Ramos (cell line): Measurements from ENCODE around the gene GBGT1.

ENCODE experiments used
- in situ Hi-C: fragments of 300-500 bp; cut with MboI; formaldehyde crosslinking; loops from one replicate; pipeline ENCODE4 v1.14.3; 2022; ENCODE audit warnings: low sequenced_read_pairs; ENCODE audit not compliant: unreplicated experiment

GBGT1 gene

DNA sequence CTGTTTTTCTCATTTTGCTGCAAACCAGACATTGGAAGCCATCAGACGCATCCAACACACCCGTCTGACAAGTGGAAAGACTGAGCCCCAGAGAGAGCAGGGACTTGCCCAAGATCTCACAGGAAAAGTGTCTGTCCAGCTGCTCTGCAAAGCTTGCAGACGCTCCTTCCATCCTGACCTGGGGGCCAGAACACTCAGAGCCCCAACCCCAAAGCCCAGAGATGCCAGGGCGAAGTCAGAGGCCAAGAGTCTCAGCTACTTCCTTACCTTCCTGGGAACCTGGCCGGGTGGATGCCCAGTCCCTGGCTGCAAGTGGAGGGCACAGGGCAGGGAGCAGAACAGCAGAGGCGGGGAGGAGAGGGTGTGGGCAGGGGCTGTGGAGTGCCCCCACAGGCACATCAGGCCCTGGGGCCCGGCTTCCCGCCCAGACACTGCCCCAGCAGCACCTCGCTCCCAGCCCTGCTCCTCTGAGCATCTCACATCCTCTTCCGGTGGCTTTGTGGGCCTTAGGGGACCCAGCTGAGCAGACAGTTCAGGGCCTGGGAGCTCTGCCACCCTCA is 32.9 kb downstream of the GBGT1 start:
- in situ Hi-C loops, result no loop called here

DNA sequence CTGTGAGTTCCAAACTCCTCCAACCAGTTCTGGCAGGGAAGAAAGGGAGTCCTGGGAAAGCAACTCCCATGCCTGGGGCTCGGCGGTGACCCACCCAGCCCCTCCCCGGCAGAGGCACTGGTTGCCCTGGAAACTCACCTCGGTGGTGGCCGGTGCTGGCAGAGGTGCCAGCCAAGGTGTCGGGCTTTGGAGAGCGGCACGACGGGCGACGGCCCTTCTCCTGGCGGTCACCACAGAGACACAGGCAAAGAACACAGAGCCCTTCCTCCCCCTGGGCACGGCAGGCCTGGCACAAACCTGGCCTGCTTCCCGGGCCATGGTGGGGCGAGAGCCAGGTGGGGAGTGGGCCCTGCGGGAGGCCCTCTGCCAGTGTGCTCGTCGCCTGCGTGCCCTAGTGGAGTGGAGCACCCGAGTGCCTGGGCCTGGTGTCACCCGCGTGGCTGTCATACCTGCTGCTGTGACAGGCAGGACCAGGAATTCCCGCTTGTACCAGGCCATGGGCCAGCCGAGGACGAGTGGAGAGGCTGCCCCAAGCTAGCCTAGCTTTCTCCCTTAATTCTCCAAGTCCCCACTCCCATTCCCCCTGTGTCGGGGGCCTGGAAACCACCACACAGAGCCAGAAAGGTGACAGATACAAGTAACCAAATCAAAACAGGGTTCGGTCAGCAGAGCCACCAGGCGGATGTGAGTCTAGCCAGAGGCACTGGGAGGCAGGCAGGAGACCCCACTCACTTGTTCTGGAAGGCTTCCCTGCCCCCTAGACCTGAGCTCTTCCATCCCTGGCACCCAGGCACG is 34.5 kb downstream of the GBGT1 start:
- in situ Hi-C loops, result no loop called here

DNA sequence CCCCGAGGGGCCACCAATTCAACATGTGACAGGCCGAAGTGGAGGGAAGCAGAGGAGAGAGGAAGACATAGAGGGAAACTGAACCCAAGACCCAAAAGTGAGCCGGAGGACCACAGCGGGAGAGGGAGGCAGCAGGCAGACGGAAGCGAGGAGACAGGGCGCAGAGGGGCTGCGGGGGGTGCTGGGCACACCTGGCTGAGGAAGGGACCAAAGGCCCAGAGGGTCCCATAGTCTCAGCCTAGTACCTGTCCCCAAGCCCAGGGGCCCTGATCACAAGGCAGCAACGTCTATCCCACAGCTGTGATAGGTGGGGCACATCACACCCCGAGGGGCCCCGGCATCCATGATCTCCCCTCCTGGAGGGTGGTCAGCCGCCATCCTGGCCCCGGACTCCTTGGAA is 35.6 kb downstream of the GBGT1 start:
- in situ Hi-C loops, result no loop called here

DNA sequence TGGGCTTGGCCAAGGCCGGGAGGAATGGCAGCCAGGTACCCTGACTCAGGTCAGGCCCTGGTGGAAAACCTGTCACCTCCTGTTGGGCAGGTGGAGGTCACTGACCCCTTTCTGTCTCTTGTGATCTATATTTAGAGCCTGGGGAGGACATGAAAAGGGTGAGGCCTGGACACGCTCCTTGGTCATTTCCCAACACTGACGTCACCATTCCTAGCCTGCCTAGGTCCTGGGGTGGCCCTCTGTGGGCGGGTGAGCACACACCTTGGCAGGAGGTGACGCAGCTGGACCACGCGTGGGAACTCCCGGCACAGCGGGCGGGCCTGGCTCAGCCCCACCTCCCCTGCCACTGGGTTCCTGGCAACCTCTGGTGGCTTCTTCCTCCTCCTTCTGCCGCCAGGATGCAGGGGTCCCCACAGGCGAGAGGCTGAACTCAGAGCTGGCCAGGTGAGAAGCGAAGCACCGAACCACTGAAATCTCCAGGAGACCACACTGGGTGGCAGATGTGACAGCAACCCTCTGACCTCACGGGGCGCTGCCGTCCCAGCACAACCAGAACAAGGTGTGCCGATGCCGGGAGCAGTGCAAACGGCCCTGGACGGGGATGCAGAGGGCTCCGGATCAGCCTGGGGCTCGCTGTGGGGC is 36.3 kb downstream of the GBGT1 start:
- in situ Hi-C loops, result no loop called here

DNA sequence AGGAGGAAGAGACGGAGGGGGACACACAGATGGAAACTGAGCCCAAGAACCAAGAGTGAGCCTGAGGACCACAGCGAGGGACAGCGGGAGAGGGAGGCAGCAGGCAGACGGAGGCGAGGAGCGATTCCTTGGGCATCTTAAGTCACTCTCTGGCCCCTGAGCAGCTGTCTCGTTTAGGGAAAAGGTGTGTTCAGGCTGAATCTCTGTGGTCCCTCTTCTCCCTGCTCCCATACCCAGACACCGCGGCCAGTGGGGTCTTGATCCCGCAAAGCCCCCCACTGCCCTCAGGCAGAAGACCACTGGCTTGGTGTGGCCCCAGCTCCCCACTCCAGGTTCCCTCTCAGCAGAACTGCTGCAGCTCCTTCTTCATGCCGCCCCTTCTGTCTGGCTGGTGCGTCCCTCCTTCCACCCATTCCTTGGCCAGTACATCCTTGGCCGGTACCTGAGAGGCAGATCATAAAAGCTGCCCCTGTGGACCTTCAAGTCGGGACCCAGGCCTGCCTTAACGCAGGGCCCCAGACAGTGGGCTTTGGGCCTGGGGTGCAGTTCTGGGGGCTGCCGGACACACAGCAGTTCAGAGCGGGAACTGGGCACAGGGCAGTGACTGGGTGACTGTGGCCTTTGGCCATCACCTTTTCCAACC is 36.9 kb downstream of the GBGT1 start:
- in situ Hi-C loops, result no loop called here

DNA sequence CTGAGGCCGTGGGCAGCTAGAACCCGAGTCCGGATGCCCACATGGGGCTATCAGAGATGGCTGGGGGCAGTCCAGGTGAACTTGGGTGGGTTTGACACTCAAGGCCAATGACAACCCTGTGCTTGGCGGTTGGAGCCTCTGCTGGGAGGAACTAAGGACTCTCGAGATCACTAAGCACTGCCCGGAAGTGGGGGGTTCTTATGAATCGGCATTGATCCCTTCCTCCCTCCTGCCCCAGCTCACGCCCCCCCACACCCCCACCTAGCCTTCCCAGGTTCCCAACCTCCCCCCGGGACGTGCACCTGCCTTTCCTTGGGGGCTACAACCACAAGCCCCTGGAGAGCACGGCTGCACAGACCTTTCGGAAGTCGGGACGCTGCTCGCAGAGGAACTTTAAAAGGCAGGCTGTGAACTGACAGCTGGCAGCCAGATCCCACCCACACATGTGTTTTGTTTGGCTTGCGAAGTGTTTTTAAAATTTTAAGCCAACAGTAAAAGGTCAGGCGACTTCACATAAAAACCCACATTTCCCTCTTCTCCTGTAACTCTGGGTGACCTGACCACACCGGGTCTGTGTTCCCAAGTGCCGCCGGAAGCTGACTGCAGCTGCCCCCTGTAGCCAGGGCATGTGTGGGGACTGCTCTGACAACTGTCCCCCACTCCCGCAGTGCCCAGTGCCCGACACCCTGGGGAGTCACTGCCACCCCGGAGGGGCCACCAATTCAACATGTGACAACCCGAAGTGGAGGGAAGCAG is 37.6 kb downstream of the GBGT1 start:
- in situ Hi-C loops, result no loop called here

DNA sequence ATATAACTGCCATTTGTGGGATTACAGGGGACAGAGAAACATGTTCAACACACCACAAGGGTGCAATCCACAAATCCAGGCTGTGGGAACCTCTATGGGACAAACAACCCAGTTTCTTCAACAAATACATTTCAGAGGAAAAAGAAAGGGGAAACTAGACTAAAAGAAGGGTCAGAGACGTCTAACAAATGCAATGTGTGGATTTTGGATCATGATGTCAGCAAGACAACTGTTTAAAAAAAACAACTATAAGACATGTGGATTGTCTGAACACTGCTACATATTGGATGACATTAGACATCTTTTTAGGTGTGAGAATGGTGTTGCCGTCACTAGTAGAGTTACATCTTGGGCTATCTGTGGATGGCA is 38.8 kb downstream of the GBGT1 start:
- in situ Hi-C loops, result no loop called here

DNA sequence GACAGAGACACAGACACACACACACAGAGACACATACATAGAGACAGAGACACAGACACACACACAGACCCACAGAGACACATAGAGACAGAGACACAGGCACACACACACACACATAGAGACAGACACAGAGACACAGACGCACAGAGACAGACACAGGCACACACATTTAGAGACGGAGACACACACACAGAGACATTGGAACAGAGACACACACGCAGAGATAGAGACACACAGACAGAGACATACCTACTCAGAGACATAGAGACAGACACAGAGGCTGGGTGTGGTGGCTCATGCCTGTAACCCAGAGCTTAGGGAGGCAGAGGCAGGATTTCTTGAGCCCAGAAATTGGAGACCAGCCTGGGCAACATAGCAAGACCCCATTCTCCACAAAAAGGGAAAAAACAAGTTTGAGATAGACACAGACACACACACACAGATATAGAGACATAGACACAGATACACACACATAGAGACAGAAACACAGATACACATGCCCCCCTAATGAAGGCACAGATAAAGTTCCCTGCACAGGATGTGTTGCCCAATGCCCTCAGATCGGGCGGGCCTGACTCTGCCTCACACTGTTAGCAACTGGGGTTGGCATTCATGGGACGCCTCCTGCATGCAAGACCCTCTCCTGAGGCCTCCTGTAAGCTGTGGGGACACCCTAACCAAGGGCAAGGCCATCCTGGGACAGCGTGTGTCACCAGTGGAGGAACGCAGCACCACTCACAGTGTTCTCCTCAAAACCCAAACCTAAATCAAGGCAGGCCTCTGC is 39.4 kb downstream of the GBGT1 start:
- in situ Hi-C loops, result no loop called here

DNA sequence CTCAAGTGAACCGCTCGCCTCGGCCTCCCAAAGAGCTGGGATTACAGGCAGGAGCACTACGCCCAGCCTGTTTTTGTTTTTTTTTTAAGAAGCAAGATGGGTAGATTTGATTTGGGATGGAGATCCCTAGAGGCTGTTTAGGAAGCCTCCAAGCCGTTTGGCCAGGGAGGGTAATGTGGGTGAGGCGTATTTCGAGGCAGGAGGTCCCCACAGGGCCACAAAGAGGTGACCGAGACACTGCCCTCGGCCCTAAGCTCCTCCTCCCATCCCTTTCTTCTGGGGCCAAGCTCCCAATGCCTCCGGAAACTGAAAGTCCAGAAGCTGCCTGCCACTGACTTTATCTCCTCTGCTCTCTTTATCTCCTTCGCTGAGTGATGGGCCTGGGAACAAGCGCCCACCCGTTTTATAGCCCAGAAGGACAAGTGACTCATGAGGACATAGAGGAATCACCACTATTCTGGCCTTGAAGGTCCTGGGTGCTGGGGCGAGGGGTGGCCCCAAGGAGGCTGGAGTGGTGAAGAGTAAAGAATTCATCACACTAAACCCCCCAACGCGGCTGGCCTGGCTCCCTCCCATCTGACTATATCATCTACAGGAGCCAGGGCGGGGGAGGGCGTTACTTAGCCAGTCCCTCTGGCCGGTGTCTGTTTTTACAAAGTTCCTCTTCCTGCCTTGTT is 40.6 kb downstream of the GBGT1 start:
- in situ Hi-C loops, result no loop called here

DNA sequence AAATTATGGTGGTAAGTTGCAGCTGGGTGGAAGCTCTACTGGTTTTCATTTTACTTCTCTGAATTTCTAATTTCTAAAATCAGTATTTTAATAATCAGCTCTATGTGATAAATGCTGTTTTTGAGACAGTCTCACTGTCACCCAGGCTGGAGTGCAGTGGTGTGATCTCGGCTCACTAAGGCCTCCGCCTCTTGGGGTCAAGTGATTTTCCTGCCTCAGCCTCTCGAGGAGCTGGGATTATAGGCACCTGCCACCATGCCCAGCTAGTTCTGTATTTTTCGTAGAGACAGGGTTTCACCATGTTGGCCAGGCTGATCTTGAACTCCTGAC is 41.1 kb downstream of the GBGT1 start:
- in situ Hi-C loops, result no loop called here

DNA sequence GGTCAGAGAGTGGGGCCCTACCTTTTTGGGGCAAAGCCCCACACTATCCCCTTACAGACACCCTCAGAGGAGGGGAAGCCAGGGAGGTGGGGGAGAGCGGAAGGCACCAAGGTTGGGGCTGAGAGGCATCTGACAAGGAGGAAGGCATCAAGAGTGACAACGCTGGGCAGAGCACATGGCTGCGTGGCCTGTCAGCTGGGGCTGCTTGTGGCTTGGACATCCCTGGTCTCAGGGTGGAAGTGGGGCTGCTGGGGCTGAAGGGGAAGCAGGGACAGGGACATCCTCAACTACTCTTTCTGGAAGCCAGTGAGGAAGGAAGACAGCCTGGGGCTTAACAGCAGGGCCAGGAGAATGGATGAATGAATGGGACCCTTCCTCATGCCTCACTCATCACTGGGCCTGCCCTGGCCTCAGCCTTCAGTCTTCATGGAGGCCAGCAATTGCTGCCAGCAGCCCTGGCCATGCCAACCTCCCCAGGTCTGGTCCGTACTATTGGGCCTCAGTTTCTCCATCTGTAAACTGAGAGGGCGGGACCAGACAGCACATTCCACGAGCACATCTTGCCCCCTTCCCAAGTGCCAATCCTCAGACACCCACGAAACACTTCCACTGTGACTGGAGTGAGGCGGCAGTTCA is 41.7 kb downstream of the GBGT1 start:
- in situ Hi-C loops, result no loop called here

DNA sequence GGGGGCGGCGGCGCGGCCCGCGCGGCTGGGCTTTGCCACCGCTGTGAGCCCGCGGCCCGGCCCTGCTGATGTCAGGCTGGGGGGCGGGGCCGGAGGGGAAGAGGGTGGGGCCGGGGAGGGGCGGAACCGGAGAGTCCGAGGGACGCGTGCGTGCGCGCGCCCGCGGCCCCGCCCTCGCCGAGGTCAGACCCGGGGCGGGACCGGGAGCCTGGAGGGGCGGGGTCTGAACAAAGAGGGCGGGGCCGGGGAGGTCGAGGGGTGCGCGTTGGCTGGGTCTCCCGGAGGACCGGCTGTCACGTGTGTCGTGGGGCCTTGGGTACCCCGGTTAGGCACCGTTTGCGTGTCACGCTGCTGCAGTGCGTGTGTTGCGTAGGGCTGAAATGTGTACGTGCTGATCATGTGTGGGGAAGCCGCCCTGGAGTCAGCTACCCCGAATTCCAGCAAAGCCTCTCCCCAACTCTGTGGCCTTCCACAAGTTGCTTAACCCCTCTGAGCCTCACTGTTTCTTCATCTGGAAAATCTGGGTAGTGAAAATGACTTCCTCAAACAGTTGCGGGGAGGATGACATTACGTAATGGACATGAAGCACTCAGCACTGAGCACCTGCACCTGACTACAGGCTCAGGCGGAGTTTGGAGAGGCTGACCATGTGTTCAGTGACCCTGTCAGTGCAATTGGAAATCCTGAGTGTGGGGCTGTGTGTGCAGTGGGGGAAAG is 42.4 kb downstream of the GBGT1 start, which contains the start of gene RALGDS:
Gene RALGDS, minus strand, starts transcription at position 43 of the 717 bp plus-strand sequence. CDS start 86 bp downstream, outside the sequence.
- in situ Hi-C loops, result no loop called here

DNA sequence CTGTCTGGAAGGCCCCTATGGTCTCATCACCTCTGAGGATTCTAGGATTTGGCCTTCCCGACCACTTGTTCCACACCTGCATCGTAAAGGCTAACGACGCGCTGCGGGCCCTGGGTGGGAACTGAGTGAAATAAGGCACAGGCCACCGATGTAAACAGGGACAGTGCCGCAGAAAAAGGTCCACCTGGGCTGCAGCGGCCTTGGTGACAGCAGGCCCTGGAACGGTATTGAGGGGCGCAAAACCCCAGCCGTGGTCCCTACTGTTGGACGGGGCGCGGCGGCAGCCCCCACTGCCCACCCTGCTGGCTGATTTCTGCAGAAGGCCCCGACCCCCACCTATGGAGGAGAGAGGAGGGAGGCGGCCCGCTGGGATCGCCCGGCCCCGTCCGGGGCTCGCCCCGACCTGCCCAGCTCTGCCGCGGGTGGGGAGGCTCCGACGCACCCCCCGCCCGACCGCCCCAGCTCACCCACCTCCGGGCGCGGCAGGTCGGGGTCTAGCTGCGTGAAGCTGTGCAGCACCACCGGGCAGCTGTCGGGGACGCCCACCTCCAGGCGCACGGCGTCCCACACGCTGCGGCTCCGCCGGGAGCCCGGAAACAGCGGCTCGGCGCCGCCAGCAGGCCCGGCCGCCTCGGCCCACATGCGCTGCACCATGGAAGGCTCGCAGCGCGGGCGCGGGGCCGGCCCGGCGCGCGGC is 43.1 kb downstream of the GBGT1 start:
- in situ Hi-C loops, result no loop called here

DNA sequence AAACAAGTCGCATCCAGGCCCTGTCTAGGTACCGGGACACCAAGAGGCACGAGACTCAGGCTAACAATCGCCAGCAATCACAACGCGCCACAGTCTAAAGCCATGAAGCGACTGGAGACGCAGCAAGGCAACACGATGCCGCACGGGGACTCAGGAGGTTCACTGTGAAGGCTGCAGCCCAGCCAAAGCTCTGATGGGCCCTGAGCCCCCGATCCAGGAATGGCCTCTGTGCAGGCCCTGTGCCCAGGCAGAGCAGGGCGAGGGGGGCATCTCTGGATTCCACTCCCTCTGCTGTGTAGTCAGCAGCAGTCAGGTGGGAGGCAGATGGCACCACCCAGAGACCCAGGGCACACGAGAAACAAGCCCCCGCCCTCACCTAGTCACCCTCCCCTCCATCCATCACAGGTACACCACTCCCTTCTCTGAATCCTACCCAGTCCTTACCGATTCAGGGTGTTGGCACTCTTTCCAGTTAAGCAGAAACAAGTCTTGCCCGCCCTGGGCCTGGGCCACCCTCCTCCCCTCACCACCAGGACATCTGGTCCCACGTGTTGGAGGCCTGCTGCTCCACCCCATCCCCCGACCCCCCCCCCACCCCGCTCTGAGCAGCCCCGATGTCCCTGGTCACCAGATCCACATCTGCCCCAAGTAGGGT is 43.7 kb downstream of the GBGT1 start:
- in situ Hi-C loops, result no loop called here

DNA sequence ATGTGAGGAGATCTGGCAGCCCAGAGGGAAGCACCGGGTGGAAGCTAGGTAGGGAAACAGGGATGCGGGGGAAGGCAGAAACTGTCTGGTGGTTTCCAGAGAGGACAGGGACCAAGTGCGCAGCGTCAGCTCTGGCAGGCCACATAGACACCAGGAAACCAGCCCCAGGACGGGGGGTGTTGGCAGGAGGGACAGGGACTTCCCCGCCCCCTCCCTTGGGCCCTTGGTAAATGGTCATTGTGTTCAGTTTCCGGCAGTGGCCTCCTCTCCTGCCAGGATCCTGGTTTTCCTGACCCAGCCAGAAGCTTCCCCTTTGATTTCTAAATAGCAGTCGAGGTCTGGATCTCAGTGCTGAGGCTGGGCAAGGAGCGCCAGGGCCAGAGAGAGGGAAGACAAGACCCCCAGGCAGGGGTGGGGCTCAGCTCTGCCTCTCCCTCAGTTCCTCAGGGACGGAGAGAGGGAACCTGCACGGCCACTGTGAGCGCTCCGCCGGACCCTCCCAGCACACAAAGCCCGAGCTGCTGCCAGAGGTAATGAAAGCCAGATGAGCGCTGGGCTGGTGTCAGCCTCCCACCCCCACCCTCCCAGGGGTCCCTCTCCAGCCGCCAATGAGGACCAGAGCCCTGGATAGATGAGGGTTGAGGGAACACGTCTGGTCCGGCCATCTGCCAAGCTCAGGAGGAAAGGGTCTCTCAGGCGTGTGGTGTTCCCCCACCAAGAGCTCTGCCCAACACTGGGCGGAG is 44.4 kb downstream of the GBGT1 start:
- in situ Hi-C loops, result no loop called here

DNA sequence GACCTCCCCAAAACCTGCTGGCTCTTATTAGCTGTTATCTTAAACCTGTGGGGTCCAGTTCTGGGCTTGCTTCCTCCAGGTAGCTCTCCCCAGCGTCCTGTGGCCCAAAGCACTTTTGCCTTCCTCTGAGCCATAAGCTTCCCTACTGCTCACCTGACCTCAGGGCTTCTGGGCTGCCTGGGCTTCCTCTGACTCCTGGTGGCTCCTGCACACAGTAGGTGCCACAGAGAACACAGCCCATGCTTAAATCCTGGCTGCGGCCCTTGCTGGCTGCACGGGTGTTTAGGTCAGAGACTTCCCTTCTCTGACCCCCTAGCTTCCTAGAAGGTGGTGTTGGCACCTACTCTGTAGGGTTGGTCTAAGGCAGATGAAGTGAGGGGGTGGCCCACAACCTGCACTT is 45.1 kb downstream of the GBGT1 start:
- in situ Hi-C loops, result no loop called here

DNA sequence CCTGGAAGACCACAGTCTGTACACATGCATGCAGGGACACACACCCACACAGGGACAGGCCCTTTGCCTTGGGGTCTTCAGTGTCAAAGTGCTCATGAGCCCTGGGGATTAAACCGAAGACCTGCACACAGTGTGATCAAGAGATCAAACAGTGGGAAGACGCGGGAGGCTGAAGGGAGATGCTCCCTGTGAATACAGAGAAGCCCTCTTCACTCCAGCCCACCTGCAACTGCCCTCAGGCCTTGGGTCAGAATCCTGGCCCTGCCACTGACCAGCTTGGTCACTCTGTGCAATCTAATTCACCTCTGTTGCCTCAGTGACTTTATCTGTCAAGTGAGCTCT is 45.6 kb downstream of the GBGT1 start:
- in situ Hi-C loops, result no loop called here
